ENCODE data around the gene OR4F15. TPM values are rescaled to one million over a fixed set of nuclear protein-coding genes. Genes with fewer than 3 reads are reported as not detected.
"Not testable (repeated sequence)": the region's sequence is repeated elsewhere in the genome, so short reads cannot be mapped to it uniquely, and the experiment has no call there.

Gene OR4F15
- total RNA-seq, 2 donors from 2014 or later: not detected

- H3K27me3 ChIP-seq; H3K27ac ChIP-seq; H3K36me3 ChIP-seq; H3K4me3 ChIP-seq; intact Hi-C loops (cut with DNase I); H3K9me3 ChIP-seq; DNase-seq; H3K9ac ChIP-seq (ENCODE audit: low read depth in 2 of 2, low read length in 2 of 2); H3K4me1 ChIP-seq: not testable (repeated sequence)
These were observed 18.0 kb upstream of the OR4F15 start for GRCh38 chr15:101793981-101794380.

GRCh38 chr15:101795455-101795854 lies 16.5 kb upstream of the OR4F15 start:
- intact Hi-C loops (cut with DNase I): no loop called here
- no peak for DNase-seq
- no peak overlapping the region for H3K4me3 ChIP-seq
- H3K9me3 ChIP-seq: no peaks in the 10 kb centered on the region
- no peaks in the 10 kb centered on the region for H3K36me3 ChIP-seq
- TF ChIP-seq CTCF (IDR thresholded peaks at IDR 0.05): no peak
- H3K9ac ChIP-seq (ENCODE audit: low read depth in 2 of 2, low read length in 2 of 2): no peak overlapping the region
- no peak overlapping the region for H3K27ac ChIP-seq
- H3K4me1 ChIP-seq: no peaks in the 10 kb centered on the region
- no peaks in the 10 kb centered on the region for H3K27me3 ChIP-seq

- no peak for TF ChIP-seq CTCF (IDR thresholded peaks at IDR 0.05)
- intact Hi-C loops (cut with DNase I): no loop called here
These were observed 12.3 kb upstream of the OR4F15 start for GRCh38 chr15:101799665-101800064.

GRCh38 chr15:101801048-101801447 lies 11.0 kb upstream of the OR4F15 start:
- H3K27me3 ChIP-seq: no peaks in the 10 kb centered on the region

More at GRCh38 chr15:101799665-101800064, 12.3 kb upstream of the OR4F15 start:
- Histone ChIP-seq H3K9me3 (no peaks in the 10 kb centered on the region), H3K27me3 (no peaks in the 10 kb centered on the region), H3K4me1 (no peaks in the 10 kb centered on the region), H3K4me3 (no peak overlapping the region), H3K27ac (no peak overlapping the region), H3K36me3 (no peaks in the 10 kb centered on the region), H3K9ac (ENCODE audit: low read depth in 2 of 2, low read length in 2 of 2) (no peak overlapping the region)
- DNase-seq: no peak

GRCh38 chr15:101803209-101803608 lies 8.8 kb upstream of the OR4F15 start, which contains the start of gene OR4F6:
TSS of gene OR4F6 (plus strand) at chr15:101803509. CDS start at chr15:101805720, 2,211 bp downstream.
- H3K27me3 ChIP-seq: no peaks in the 10 kb centered on the region
- DNase-seq: no peak
- H3K27ac ChIP-seq: no peak within 1 kb of the TSS
- H3K4me1 ChIP-seq: no peaks in the 10 kb centered on the region
- no peaks in the 10 kb centered on the region for H3K9me3 ChIP-seq
- H3K9ac ChIP-seq (ENCODE audit: low read depth in 2 of 2, low read length in 2 of 2): no peak within 1 kb of the TSS
- no peaks in the 10 kb centered on the region for H3K36me3 ChIP-seq
- no peak within 1 kb of the TSS for H3K4me3 ChIP-seq
- TF ChIP-seq CTCF (IDR thresholded peaks at IDR 0.05): no peak
- intact Hi-C loops (cut with DNase I): no loop called here

More at GRCh38 chr15:101801048-101801447, 11.0 kb upstream of the OR4F15 start:
- Histone ChIP-seq H3K4me1 (no peaks in the 10 kb centered on the region), H3K9ac (ENCODE audit: low read depth in 2 of 2, low read length in 2 of 2) (no peak overlapping the region), H3K9me3 (no peaks in the 10 kb centered on the region), H3K27ac (no peak overlapping the region), H3K36me3 (no peaks in the 10 kb centered on the region), H3K4me3 (no peak overlapping the region)
- intact Hi-C loops (cut with DNase I): no loop called here
- DNase-seq: no peak
- TF ChIP-seq CTCF (IDR thresholded peaks at IDR 0.05): no peak

- H3K9me3 ChIP-seq: no peaks in the 10 kb centered on the region
- intact Hi-C loops (cut with DNase I): no loop called here
- no peak for TF ChIP-seq CTCF (IDR thresholded peaks at IDR 0.05)
These were observed 8.3 kb upstream of the OR4F15 start for GRCh38 chr15:101803676-101804075.

More at GRCh38 chr15:101803676-101804075, 8.3 kb upstream of the OR4F15 start:
- Histone ChIP-seq H3K27me3 (no peaks in the 10 kb centered on the region), H3K36me3 (no peaks in the 10 kb centered on the region), H3K27ac (no peak overlapping the region), H3K4me3 (no peak overlapping the region), H3K4me1 (no peaks in the 10 kb centered on the region), H3K9ac (ENCODE audit: low read depth in 2 of 2, low read length in 2 of 2) (no peak overlapping the region)
- DNase-seq: no peak
